K562 (cell line): Measurements from ENCODE around the gene DKKL1.

Source experiments
- GTF2F1 ChIP-seq: IDR thresholded peaks from 2 replicates; pipeline ENCODE4 v1.6.1; 2011; ENCODE audit warnings: low read depth, low read length, improper control_type of control experiment
- HNRNPLL ChIP-seq: fragments of 200-400 bp; formaldehyde crosslinking; IDR thresholded peaks from 2 replicates; pipeline ENCODE4 v1.6.1; 2017; ENCODE audit warnings: low read length, low read depth, mild to moderate bottlenecking; ENCODE audit not compliant: poor library complexity, severe bottlenecking

GRCh38 chr19:49340865-49341718, 22.6 kb upstream of the DKKL1 start:
- no peak for TF ChIP-seq HNRNPLL
- TF ChIP-seq GTF2F1, result no peak
